ENCODE measurements around the gene CCR7. TPM values are rescaled to one million over a fixed set of nuclear protein-coding genes. Genes with fewer than 3 reads are reported as not detected.

The CCR7 gene
- total RNA-seq, 2 experiments from 2014 or later = 260 to 274 TPM

- Mint-ChIP-seq H3K27ac (peak overlapping the region; percentile 100), H3K9me3 (peaks cover 1% of the 10 kb centered on the region), H3K4me1 (peaks cover 85% of the 10 kb centered on the region), H3K4me3 (peak overlapping the region; percentile 81), H3K36me3 (peaks cover 7% of the 10 kb centered on the region), H3K27me3 (no peaks in the 10 kb centered on the region)
- DNase-seq = peak; percentile 81
Measured at GRCh38 chr17:40541060-40541872, 24.0 kb downstream of the CCR7 start.

GRCh38 chr17:40540448-40540847, 24.8 kb downstream of the CCR7 start:
- Mint-ChIP-seq H3K9me3 (peaks cover 1% of the 10 kb centered on the region), H3K4me3 (peak overlapping the region; percentile 81), H3K27me3 (no peaks in the 10 kb centered on the region), H3K27ac (peak overlapping the region; percentile 100), H3K4me1 (peaks cover 85% of the 10 kb centered on the region), H3K36me3 (peaks cover 9% of the 10 kb centered on the region)
- peak; percentile 83 for DNase-seq

- H3K4me3 Mint-ChIP-seq = peak overlapping the region; percentile 81
Measured at GRCh38 chr17:40539711-40540411, 25.4 kb downstream of the CCR7 start.

GRCh38 chr17:40538936-40539705, 26.2 kb downstream of the CCR7 start:
- Mint-ChIP-seq H3K9me3 (peaks cover under 1% of the 10 kb centered on the region), H3K4me3 (no peak overlapping the region)
- DNase-seq = no peak

More at GRCh38 chr17:40539711-40540411, 25.4 kb downstream of the CCR7 start:
- Mint-ChIP-seq H3K9me3 (peaks cover 1% of the 10 kb centered on the region), H3K27ac (peak overlapping the region; percentile 100), H3K27me3 (no peaks in the 10 kb centered on the region), H3K4me1 (peaks cover 82% of the 10 kb centered on the region), H3K36me3 (peaks cover 9% of the 10 kb centered on the region)
- no peak for DNase-seq

GRCh38 chr17:40538019-40538935, 27.0 kb downstream of the CCR7 start:
- H3K9me3 Mint-ChIP-seq = no peaks in the 10 kb centered on the region
- peaks cover 87% of the 10 kb centered on the region for H3K4me1 Mint-ChIP-seq
- DNase-seq = no peak
- H3K27ac Mint-ChIP-seq = peak overlapping the region; percentile 3
- peaks cover 9% of the 10 kb centered on the region for H3K36me3 Mint-ChIP-seq
- no peaks in the 10 kb centered on the region for H3K27me3 Mint-ChIP-seq
- no peak overlapping the region for H3K4me3 Mint-ChIP-seq

More at GRCh38 chr17:40538936-40539705, 26.2 kb downstream of the CCR7 start:
- H3K27ac Mint-ChIP-seq = peak overlapping the region; percentile 100
- peaks cover 9% of the 10 kb centered on the region for H3K36me3 Mint-ChIP-seq
- peaks cover 86% of the 10 kb centered on the region for H3K4me1 Mint-ChIP-seq
- no peaks in the 10 kb centered on the region for H3K27me3 Mint-ChIP-seq

GRCh38 chr17:40536295-40537171, 28.7 kb downstream of the CCR7 start:
- Mint-ChIP-seq H3K36me3 (peaks cover 6% of the 10 kb centered on the region), H3K4me1 (peaks cover 87% of the 10 kb centered on the region), H3K4me3 (no peak overlapping the region), H3K27me3 (no peaks in the 10 kb centered on the region), H3K9me3 (no peaks in the 10 kb centered on the region), H3K27ac (peak overlapping the region; percentile 60)
- DNase-seq = no peak

GRCh38 chr17:40535924-40536294, 29.4 kb downstream of the CCR7 start:
- H3K27ac Mint-ChIP-seq = peak overlapping the region; percentile 9
- no peak for DNase-seq
- peaks cover 6% of the 10 kb centered on the region for H3K36me3 Mint-ChIP-seq
- peaks cover 87% of the 10 kb centered on the region for H3K4me1 Mint-ChIP-seq
- no peaks in the 10 kb centered on the region for H3K9me3 Mint-ChIP-seq
- no peak overlapping the region for H3K4me3 Mint-ChIP-seq
- H3K27me3 Mint-ChIP-seq = no peaks in the 10 kb centered on the region

GRCh38 chr17:40535438-40535837, 29.8 kb downstream of the CCR7 start:
- Mint-ChIP-seq H3K9me3 (no peaks in the 10 kb centered on the region), H3K4me1 (peaks cover 87% of the 10 kb centered on the region), H3K27me3 (no peaks in the 10 kb centered on the region), H3K4me3 (no peak overlapping the region), H3K36me3 (peaks cover 6% of the 10 kb centered on the region), H3K27ac (no peak overlapping the region)
- no peak for DNase-seq

- Mint-ChIP-seq H3K4me3 (no peak overlapping the region), H3K27me3 (no peaks in the 10 kb centered on the region), H3K36me3 (peaks cover 6% of the 10 kb centered on the region), H3K9me3 (no peaks in the 10 kb centered on the region), H3K4me1 (peaks cover 84% of the 10 kb centered on the region), H3K27ac (peak overlapping the region; percentile 50)
- DNase-seq = no peak
Measured at GRCh38 chr17:40534371-40535189, 30.7 kb downstream of the CCR7 start.

GRCh38 chr17:40533896-40534295, 31.4 kb downstream of the CCR7 start:
- no peak for DNase-seq
- H3K27ac Mint-ChIP-seq = peak overlapping the region; percentile 90
- H3K27me3 Mint-ChIP-seq = no peaks in the 10 kb centered on the region

GRCh38 chr17:40532520-40533253, 32.6 kb downstream of the CCR7 start:
- Mint-ChIP-seq H3K27me3 (no peaks in the 10 kb centered on the region), H3K4me3 (peak overlapping the region; percentile 53), H3K4me1 (peaks cover 74% of the 10 kb centered on the region), H3K27ac (peak overlapping the region; percentile 91), H3K36me3 (peaks cover 6% of the 10 kb centered on the region), H3K9me3 (no peaks in the 10 kb centered on the region)
- no peak for DNase-seq

More at GRCh38 chr17:40533896-40534295, 31.4 kb downstream of the CCR7 start:
- Mint-ChIP-seq H3K4me3 (peak overlapping the region; percentile 46), H3K9me3 (no peaks in the 10 kb centered on the region), H3K36me3 (peaks cover 6% of the 10 kb centered on the region), H3K4me1 (peaks cover 78% of the 10 kb centered on the region)

All from activated naive CD8-positive, alpha-beta T cell treated with anti-CD3 and anti-CD28 coated beads for 36 hours (primary cell).